Mucosa of descending colon (tissue), 3 donors: ENCODE data around the gene CYB5R2. TPM values are rescaled to one million over a fixed set of nuclear protein-coding genes. Genes with fewer than 3 reads are reported as not detected.
A peak's percentile ranks its signal among the peaks of the same experiment; 100 is the strongest.
"Not testable (repeated sequence)": the region's sequence is repeated elsewhere in the genome, so short reads cannot be mapped to it uniquely, and the experiment has no call there.

Experiments
- ATAC-seq: fragments of 200-7000 bp; cut with Tn5 transposase; one replicate; pipeline ENCODE4 v1.9.1; 2020; ENCODE audit warnings: mild to moderate bottlenecking, moderate library complexity
- DNase-seq, 3 donors: peaks; one replicate each; pipeline ENCODE4 v3.0.0-alpha.2; 2020
- H3K36me3 ChIP-seq: fragments of 200-600 bp; one replicate; pipeline ENCODE4 v1.8.0; 2021; ENCODE audit warnings: low read depth, mild to moderate bottlenecking
- H3K4me1 ChIP-seq: fragments of 200-600 bp; one replicate; pipeline ENCODE4 v1.8.0; 2021; ENCODE audit warnings: low read depth, mild to moderate bottlenecking
- H3K4me3 ChIP-seq: fragments of 200-600 bp; one replicate; pipeline ENCODE4 v1.8.0; 2021; ENCODE audit warnings: mild to moderate bottlenecking
- H3K9me3 ChIP-seq: fragments of 200-600 bp; one replicate; pipeline ENCODE4 v1.8.0; 2021; ENCODE audit warnings: mild to moderate bottlenecking
- intact Hi-C, 2 donors: fragments of 100-400 bp; cut with DNase I in 1 of 2; cut with micrococcal nuclease in 1 of 2; formaldehyde crosslinking; loops; one replicate each; pipeline versions ENCODE4 v1.11.0 to v1.11.1; 2022; cut with DNase I, micrococcal nuclease
- total RNA-seq, 3 donors: library from RNA; stranded (reverse); fragmentation: NEBNext Ultra II Directional in 2 of 3; extraction: Animal tissue kit (Norgen Biotek cat#: 25700) in 2 of 3; gene quantifications; one replicate each; pipeline versions ENCODE4 v1.2.1 to v1.2.4, GENCODE V29; 2021 to 2023
- TF ChIP-seq, protein P1 (sequence below): fragments of 200-600 bp; IDR thresholded peaks from one replicate; pipeline ENCODE4 v1.8.0; 2022; ENCODE audit warnings: antibody characterized with exemption, mild to moderate bottlenecking
- donor health status: DM: no; HTN: no; CAD: no; lungs with moderate emphysema.
- donor health status: DM: no; HTN: no; CAD: no.
- donor health status: DM: no; HTN: yes; CAD: no.

The CYB5R2 gene
- total RNA-seq, 3 donors from 2014 or later = 2.3 to 7.0 (median 6.3) TPM

DNA sequence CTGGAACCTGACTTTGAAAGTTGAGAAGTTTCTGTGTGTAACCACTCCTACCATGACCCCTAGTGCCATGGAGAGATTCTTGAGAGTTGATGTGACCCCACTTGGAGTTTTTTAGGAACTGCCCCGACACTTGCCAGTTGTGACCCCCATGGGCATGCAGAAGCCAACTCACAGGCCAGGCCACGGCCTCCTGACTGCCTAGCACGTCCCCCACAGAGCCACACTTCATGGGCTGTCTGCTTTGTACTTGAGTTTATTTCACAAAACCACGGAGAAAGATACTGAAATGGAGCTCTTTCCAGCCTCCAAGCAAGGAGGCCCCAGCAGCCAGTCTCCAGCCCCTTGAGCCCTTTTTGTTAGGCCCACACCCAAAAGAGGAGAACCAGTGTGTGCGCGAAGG, 8.4 kb downstream of the CYB5R2 start:
- H3K4me1 ChIP-seq = peaks cover 4% of the 10 kb centered on the region
- intact Hi-C loops = no loop called here
- TF ChIP-seq, protein P1, sequence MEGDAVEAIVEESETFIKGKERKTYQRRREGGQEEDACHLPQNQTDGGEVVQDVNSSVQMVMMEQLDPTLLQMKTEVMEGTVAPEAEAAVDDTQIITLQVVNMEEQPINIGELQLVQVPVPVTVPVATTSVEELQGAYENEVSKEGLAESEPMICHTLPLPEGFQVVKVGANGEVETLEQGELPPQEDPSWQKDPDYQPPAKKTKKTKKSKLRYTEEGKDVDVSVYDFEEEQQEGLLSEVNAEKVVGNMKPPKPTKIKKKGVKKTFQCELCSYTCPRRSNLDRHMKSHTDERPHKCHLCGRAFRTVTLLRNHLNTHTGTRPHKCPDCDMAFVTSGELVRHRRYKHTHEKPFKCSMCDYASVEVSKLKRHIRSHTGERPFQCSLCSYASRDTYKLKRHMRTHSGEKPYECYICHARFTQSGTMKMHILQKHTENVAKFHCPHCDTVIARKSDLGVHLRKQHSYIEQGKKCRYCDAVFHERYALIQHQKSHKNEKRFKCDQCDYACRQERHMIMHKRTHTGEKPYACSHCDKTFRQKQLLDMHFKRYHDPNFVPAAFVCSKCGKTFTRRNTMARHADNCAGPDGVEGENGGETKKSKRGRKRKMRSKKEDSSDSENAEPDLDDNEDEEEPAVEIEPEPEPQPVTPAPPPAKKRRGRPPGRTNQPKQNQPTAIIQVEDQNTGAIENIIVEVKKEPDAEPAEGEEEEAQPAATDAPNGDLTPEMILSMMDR = no peak

DNA sequence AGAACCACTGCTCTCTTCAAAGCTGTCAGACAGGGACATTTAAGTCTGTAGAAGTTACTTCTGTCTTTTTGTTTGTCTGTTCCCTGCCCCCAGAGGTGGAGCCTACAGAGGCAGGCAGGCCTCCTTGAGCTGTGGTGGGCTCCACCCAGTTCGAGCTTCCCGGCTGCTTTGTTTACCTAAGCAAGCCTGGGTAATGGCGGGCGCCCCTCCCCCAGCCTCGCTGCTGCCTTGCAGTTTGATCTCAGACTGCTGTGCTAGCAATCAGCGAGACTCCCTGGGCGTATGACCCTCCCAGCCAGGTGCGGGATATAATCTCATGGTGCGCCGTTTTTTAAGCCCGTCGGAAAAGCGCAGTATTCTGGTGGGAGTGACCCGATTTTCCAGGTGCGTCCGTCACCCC, 9.8 kb downstream of the CYB5R2 start:
- DNase-seq, H3K36me3 ChIP-seq, H3K4me3 ChIP-seq, intact Hi-C loops, H3K4me1 ChIP-seq, H3K9me3 ChIP-seq, ATAC-seq: not testable (repeated sequence)

More for the DNA sequence above, 8.4 kb downstream of the CYB5R2 start:
- no peaks in the 10 kb centered on the region for H3K9me3 ChIP-seq
- no peak for ATAC-seq
- no peak for DNase-seq
- no peak overlapping the region for H3K4me3 ChIP-seq
- no peaks in the 10 kb centered on the region for H3K36me3 ChIP-seq

DNA sequence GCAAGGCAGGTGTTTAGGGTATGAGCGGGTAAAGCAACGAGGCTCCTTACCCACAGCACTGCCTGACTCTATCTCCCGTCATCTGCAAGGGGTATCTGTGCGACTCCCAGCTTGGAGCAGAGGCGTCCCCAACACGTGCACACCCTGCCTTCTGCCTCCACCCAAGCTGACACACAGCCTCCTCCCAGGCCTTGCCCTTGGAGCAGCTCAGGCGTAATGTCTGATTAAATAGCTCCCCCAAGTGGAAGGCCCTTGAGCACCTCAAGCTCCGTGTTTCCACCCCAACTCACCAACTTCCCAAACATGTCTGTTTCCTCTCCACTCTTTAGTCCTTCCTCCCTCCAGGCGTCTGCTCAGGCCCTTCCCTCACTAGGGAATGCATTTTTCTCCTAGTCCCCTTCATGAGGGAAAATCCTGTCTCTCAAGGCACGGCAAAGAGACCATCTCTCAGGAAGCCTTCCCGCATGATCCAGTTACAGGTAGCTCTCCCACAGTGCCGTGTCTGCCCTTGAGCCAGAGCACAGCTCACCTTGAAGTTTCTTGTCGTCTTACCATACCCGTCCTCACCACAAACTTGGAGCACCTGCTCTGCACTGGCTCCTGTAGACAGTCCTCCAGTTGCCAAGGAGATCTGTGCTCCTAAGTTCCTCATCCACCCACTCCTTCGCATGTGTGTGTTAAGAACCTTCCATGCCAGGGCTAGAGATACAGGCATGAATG, 15.8 kb downstream of the CYB5R2 start:
- peak; percentile 97 for ATAC-seq
- Histone ChIP-seq H3K9me3 (no peaks in the 10 kb centered on the region), H3K36me3 (peaks cover 4% of the 10 kb centered on the region), H3K4me1 (no peaks in the 10 kb centered on the region), H3K4me3 (no peak overlapping the region)
- DNase-seq = peak in 2 of 3 donors; percentile 63 to 74
- TF ChIP-seq, protein P1 = no peak
- intact Hi-C loops = no loop called here

DNA sequence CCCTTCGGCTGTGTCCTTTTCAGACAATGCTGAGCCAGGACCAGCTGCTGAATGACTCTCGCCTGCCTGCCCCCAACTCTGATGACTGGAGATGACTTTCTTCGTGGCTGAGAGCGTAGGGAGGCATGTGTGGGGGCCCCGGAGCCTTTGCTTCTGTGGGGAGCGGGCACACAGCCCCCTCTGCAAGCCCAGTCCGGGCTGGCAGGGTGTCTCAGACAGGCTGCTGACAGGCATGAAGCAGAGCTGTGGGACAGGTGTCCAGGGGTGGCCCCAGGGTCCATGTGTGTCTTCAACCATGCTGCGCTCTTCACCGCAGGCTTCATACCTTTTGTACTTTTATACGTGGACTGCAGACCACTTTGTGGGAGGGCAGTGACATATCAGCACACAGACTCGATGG, 16.6 kb downstream of the CYB5R2 start:
- H3K36me3 ChIP-seq = peaks cover 4% of the 10 kb centered on the region
- no peak for DNase-seq

DNA sequence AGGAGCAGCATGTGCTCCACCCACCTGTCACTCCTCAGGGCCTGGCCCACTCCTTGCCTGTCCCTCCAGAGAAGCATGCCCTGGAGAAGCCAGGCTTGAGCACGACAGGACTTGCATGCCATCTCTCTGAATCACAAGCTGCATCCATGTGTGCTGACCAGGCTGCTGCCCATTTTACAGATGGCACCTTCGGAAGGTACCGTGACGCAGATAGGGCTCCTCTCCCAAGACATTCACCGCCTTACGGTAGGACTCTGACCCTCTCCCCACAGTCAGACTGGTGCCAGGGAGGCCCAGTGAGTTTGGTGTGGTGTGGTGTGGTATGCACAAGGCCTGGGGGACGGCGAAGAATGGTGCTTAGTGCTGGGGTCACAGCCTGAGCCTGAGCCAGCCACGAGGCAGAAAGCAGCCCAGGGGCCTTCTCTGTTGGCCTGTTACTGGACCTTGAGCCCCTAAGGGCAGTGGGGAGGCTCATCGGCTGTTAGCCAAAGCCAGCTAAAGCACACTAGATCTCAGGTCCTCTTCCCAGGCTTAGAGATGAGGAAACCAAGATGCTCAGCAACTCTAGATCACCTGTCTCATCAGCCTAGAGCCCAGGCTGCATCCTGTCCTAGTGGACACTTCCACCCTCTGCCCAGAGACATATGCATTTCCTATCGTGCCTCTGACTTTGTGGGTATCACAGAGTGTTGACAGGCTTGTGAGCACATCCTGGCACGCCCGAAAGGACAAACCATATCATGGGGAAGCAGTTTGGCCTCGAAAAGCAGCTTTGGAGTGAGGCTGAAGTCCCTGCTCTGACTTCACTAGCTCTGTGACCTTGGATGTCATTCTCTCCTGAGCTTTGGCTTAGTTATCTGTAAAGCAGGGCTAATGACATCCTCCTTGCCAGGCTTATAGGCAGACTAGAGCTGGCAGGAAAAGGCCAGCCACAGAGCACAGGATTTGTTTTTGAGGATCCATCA, 17.8 kb downstream of the CYB5R2 start:
- DNase-seq (no peak), ATAC-seq (no peak)
- no peaks in the 10 kb centered on the region for H3K4me1 ChIP-seq
- TF ChIP-seq, protein P1 = no peak
- intact Hi-C loops = no loop called here
- H3K4me3 ChIP-seq = no peak overlapping the region
- H3K36me3 ChIP-seq = peaks cover 4% of the 10 kb centered on the region
- no peaks in the 10 kb centered on the region for H3K9me3 ChIP-seq

More for the DNA sequence above, 16.6 kb downstream of the CYB5R2 start:
- no peaks in the 10 kb centered on the region for H3K9me3 ChIP-seq
- intact Hi-C loops = no loop called here
- ATAC-seq = peak; percentile 12
- no peak overlapping the region for H3K4me3 ChIP-seq
- TF ChIP-seq, protein P1 = no peak
- H3K4me1 ChIP-seq = no peaks in the 10 kb centered on the region
